Stimulated activated CD8-positive, alpha-beta memory T cell treated with anti-CD3 and anti-CD28 coated beads, Interleukin-12 subunit alpha, Interleukin-12 subunit beta, amount 100 ng/mL, for 1 hour (primary cell): Measurements from ENCODE around the gene RANBP17.

Source experiments
- DNase-seq: peaks from one replicate; pipeline ENCODE4 v3.0.0-alpha.2; 2020; ENCODE audit warnings: low read depth

Gene RANBP17

GRCh38 chr5:171093598-171093997 is 231.8 kb downstream of the RANBP17 start:
- no peak for DNase-seq

GRCh38 chr5:171094356-171094755 is 232.5 kb downstream of the RANBP17 start:
- DNase-seq: no peak

GRCh38 chr5:171102877-171103610 is 241.2 kb downstream of the RANBP17 start:
- DNase-seq: no peak

- no peak for DNase-seq
Measured at GRCh38 chr5:171107669-171108068, 245.9 kb downstream of the RANBP17 start.

- no peak for DNase-seq
Measured at GRCh38 chr5:171115519-171115918, 253.7 kb downstream of the RANBP17 start.

GRCh38 chr5:171116719-171117118 is 254.9 kb downstream of the RANBP17 start:
- DNase-seq: no peak

- DNase-seq: no peak
Measured at GRCh38 chr5:171120986-171121622, 259.3 kb downstream of the RANBP17 start.

GRCh38 chr5:171121638-171122037 is 259.8 kb downstream of the RANBP17 start:
- DNase-seq: no peak

GRCh38 chr5:171122372-171122771 is 260.6 kb downstream of the RANBP17 start:
- DNase-seq: no peak

GRCh38 chr5:171123417-171123816 is 261.6 kb downstream of the RANBP17 start:
- no peak for DNase-seq

GRCh38 chr5:171127314-171127713 is 265.5 kb downstream of the RANBP17 start:
- DNase-seq: no peak

- DNase-seq: no peak
Measured at GRCh38 chr5:171128136-171128535, 266.3 kb downstream of the RANBP17 start.

GRCh38 chr5:171129308-171129707 is 267.5 kb downstream of the RANBP17 start:
- no peak for DNase-seq

- no peak for DNase-seq
Measured at GRCh38 chr5:171131497-171131896, 269.7 kb downstream of the RANBP17 start.

GRCh38 chr5:171137768-171138525 is 276.1 kb downstream of the RANBP17 start:
- DNase-seq: no peak

GRCh38 chr5:171139227-171139626 is 277.4 kb downstream of the RANBP17 start:
- DNase-seq: no peak

- no peak for DNase-seq
Measured at GRCh38 chr5:171142617-171143016, 280.8 kb downstream of the RANBP17 start.

GRCh38 chr5:171143171-171143570 is 281.4 kb downstream of the RANBP17 start:
- DNase-seq: no peak

- DNase-seq: no peak
Measured at GRCh38 chr5:171143926-171144325, 282.1 kb downstream of the RANBP17 start.

GRCh38 chr5:171149333-171149732 is 287.5 kb downstream of the RANBP17 start:
- no peak for DNase-seq

GRCh38 chr5:171149772-171150171 is 288.0 kb downstream of the RANBP17 start:
- DNase-seq: no peak

- DNase-seq: no peak
Measured at GRCh38 chr5:171152382-171152781, 290.6 kb downstream of the RANBP17 start.

- DNase-seq: no peak
Measured at GRCh38 chr5:171155621-171156020, 293.8 kb downstream of the RANBP17 start.
